SK-MEL-5 (cell line): Measurements from ENCODE around the gene CYP24A1. TPM values are rescaled to one million over a fixed set of nuclear protein-coding genes. Genes with fewer than 3 reads are reported as not detected.

ENCODE experiments used
- DNase-seq: peaks from one replicate; pipeline ENCODE4 v3.0.0-alpha.2; 2016; ENCODE audit warnings: low read depth, low spot score
- in situ Hi-C: cut with HindIII; loops from 2 replicates; pipeline ENCODE4 v1.10.0; 2016; ENCODE audit warnings: low sequenced_read_pairs, high pct_unique_total_duplicates, low pct_unique_long_range_greater_than_20kb
- total RNA-seq: library from RNA; depleted of rRNA; stranded (reverse); fragments of >200 nt; shearing (Covaris generic); gene quantifications from 2 replicates; pipeline ENCODE4 v1.2.3, GENCODE V29; 2014

CYP24A1 gene
- total RNA-seq, 1 experiment from 2014 or later, result not detected

GRCh38 chr20:54207053-54207742 is 33.4 kb upstream of the CYP24A1 start:
- DNase-seq, result no peak
- in situ Hi-C loops, result no loop called here

GRCh38 chr20:54205450-54205849 is 31.7 kb upstream of the CYP24A1 start:
- no peak for DNase-seq
- in situ Hi-C loops, result no loop called here

- in situ Hi-C loops, result no loop called here
- DNase-seq, result no peak
Measured at GRCh38 chr20:54204481-54204880, 30.7 kb upstream of the CYP24A1 start.

GRCh38 chr20:54204063-54204462 is 30.3 kb upstream of the CYP24A1 start:
- in situ Hi-C loops, result no loop called here

GRCh38 chr20:54203281-54203680 is 29.5 kb upstream of the CYP24A1 start:
- no peak for DNase-seq
- in situ Hi-C loops, result no loop called here

More at GRCh38 chr20:54204063-54204462, 30.3 kb upstream of the CYP24A1 start:
- no peak for DNase-seq

- DNase-seq, result no peak
- in situ Hi-C loops, result no loop called here
Measured at GRCh38 chr20:54201268-54201846, 27.6 kb upstream of the CYP24A1 start.

GRCh38 chr20:54200487-54201267 is 26.9 kb upstream of the CYP24A1 start:
- DNase-seq, result no peak
- in situ Hi-C loops, result no loop called here

GRCh38 chr20:54199721-54200176 is 26.0 kb upstream of the CYP24A1 start:
- DNase-seq, result peak; percentile 86
- in situ Hi-C loops, result no loop called here

GRCh38 chr20:54199283-54199682 is 25.5 kb upstream of the CYP24A1 start:
- no peak for DNase-seq
- in situ Hi-C loops, result no loop called here

- in situ Hi-C loops, result no loop called here
- DNase-seq, result peak; percentile 76
Measured at GRCh38 chr20:54197621-54198604, 24.1 kb upstream of the CYP24A1 start.

GRCh38 chr20:54195483-54196472 is 22.0 kb upstream of the CYP24A1 start:
- in situ Hi-C loops, result no loop called here
- DNase-seq, result peak; percentile 30

- DNase-seq, result no peak
- in situ Hi-C loops, result no loop called here
Measured at GRCh38 chr20:54194724-54195438, 21.1 kb upstream of the CYP24A1 start.

- no peak for DNase-seq
- in situ Hi-C loops, result no loop called here
Measured at GRCh38 chr20:54193817-54194216, 20.0 kb upstream of the CYP24A1 start.

GRCh38 chr20:54190217-54190616 is 16.4 kb upstream of the CYP24A1 start:
- in situ Hi-C loops, result no loop called here
- no peak for DNase-seq

- DNase-seq, result no peak
- in situ Hi-C loops, result no loop called here
Measured at GRCh38 chr20:54189630-54190029, 15.8 kb upstream of the CYP24A1 start.
